ENCODE measurements around the gene P2RX3.

Gene P2RX3

DNA sequence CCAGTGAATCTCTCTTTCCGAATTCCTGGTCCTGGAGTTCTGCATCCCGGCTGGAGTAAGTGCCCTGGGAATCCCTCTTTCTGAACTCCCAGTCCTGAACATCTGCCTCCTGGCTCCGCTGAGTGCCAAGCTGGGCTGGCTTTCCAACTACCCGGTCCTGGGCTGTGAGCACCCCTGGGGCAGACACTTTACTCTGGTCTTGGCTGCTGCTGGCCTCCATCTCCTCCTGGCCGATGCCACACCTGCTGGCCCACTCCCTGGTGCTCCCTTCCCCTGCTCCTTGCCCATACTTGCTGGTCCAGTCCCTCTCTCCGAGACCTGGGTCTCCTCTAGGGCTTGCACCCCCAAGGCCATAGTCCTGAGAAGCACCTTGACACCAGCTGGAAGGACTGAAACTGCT lies 28.1 kb upstream of the P2RX3 start:
- no peak for DNase-seq (ENCODE audit: low read depth)

GRCh38 chr11:57310630-57311086 lies 27.5 kb upstream of the P2RX3 start:
- DNase-seq (ENCODE audit: low read depth) = no peak

GRCh38 chr11:57311109-57311936 lies 26.8 kb upstream of the P2RX3 start:
- peak; percentile 92 for DNase-seq (ENCODE audit: low read depth)

- no peak for DNase-seq (ENCODE audit: low read depth)
Observed at GRCh38 chr11:57312511-57313021, 25.6 kb upstream of the P2RX3 start.

DNA sequence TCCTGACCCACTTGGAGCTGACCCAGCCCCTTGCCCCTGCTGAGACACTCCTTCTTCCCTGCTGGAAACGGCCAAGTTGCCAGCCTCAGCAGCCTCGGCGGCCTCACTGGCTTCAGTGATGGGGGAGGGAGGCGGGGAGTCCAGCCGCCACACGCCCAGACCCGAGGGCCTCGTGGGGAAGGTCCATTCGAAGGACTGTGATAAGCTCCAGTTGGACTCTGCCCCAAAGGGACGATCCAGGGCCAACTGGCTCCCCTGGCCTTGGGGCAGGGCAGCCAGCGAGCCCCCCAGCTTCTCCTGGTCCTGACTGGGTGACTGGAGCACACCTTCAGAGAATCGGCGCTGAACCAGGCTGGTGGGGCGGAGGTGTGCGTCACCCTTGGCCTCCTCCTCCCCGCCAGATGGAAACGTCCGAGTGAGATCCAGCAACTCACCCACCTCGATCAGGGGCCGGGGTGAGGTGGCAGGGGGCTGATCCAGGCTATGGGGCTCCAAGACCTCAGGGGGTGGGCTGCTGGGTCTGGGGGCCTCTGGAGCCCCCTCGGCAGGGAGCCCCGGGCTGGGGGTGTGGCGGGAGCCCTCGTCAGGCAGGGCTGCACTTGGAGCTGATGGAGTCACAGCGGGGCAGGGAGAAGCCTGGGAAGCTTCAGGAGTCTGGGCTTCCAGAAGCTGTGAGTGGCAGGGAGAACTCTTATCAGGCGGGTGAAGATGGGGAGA lies 24.9 kb upstream of the P2RX3 start:
- no peak for DNase-seq (ENCODE audit: low read depth)

DNA sequence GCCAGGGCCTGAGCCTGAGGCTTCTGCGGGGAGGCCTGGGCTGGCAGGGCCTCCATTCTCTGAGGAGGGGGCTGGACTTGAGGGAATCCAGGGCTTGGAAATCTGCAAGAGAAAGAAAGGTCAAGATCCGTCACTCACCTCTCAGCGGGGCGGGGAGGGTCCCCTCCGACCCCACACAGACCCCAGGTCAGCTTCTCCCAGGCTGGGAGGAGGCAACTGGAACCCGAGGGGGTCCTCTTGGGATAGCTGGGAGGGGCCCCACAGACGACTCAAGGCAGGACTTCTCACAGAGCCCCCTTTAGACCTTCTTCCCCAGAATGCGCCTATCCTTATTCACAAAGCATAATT lies 24.4 kb upstream of the P2RX3 start:
- DNase-seq (ENCODE audit: low read depth) = no peak

DNA sequence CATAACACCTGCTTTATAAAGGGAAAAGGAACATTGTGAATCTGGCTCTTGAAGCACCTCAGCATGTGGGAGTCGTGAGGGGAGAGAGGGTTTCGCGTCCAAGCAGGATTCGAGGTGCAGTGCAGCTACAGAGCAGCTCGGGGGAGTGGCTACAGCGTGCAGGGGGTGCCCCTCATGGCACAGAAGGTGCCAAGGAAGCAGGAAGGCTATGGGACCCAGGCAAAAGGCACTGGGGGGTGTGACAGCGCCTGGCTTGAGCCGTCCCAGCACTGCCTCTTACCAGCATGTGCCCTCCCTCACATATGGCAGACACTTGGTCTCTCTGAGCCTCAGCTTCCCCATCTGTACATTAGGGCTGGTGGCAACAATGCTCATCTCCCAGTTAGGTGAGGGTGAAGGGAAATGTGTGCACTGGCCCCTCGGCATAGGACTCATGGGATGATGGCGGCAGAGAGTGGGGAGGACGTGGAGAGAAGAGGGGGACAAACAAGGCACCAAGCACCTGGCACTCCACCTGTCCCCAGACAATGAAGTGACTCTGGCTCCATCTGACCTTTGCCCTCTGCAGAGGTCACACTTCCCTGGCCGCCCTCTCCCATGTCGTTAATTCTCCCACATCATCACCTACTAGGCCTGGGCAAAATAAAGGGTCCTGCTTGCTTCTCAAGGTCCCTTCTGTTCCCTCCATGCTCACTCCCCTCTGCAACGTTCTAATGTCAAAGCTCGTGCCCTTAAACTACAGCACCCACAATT lies 23.8 kb upstream of the P2RX3 start:
- no peak for DNase-seq (ENCODE audit: low read depth)

DNA sequence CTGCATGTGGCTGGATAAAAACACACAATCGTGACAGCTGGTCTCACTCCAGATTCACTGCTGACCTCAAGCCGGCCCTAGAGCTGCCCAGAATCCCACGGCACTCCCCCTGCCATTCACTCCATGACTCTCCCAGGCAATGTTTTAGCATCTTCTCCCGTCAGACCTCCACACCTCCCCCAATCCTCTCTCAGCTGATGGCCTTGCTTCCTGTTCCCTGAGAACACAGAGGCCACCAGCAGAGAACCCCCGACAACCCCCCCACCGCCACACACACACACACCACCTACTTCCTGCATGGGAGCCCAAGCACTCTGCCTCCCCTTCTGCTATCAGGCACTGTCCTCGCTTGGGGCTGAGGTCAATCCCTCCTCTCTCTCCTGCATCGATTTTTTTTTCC lies 22.7 kb upstream of the P2RX3 start:
- DNase-seq (ENCODE audit: low read depth) = no peak

GRCh38 chr11:57316017-57316416 lies 22.1 kb upstream of the P2RX3 start:
- no peak for DNase-seq (ENCODE audit: low read depth)

DNA sequence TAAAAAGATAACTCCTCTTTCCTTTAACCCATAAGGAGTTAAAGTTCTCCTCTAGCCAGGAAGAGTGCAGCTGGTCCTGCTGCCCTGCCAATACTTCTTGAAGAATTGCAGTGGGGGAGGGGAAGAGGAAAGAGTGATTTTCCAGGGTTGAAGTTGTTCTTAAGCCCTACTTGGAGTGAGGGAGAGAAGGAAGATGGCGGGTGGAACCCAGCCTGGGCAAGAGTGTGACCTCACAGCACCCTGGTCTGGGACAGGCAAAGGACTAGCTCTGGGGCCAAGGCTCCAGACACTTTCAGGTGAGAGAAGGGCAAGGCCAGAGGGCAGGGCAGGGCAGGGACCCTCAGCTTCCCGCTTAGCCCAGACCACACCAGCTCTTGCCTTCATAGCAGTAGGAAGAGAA lies 20.0 kb upstream of the P2RX3 start:
- DNase-seq (ENCODE audit: low read depth) = no peak

GRCh38 chr11:57320067-57320718 lies 18.0 kb upstream of the P2RX3 start:
- no peak for DNase-seq (ENCODE audit: low read depth)

- DNase-seq (ENCODE audit: low read depth) = no peak
Observed at GRCh38 chr11:57320719-57321387, 17.3 kb upstream of the P2RX3 start.

GRCh38 chr11:57321388-57322255 lies 16.5 kb upstream of the P2RX3 start:
- no peak for DNase-seq (ENCODE audit: low read depth)

DNA sequence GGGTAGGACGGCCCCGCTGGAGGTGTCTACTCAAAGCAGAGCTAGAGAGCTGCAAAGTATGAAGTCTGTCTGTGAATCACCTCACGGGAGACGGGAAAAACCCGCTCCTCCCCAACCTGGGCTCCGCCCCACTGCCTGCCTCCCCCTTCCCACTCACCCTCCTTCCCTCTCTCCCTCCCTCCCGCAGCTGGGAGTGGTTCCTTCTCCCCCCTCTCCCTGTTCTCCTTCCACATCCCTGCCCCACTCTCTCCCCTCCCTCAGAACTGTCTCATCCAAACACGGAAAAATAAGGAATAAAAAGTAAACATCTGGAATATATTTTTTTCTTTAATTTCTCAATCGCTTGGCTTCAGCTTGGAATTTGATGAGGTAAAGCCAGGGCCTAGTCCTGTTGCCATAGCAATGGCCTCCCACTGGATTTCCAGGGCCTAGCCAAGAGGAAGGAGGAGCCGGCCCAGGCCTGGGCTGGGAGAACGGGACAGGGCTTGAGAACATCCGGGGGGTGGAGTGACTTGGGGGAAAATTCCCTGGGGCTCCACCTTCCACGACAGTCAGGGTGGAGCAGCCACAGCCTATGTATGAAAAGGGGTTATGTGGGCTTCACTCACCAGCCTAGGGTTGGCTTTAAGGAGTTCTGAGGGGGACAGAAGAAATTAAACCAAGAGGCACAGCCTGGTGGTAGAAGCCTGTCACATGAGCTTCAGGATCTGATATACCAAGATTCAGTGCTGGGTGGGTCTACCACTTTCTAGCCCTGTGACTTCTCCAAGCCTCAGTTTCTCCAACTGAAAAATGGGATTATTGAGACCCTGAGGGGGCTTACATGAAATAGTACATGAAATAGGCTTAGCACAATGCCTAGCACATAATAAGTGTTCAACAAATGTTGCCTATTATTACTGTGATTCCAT lies 15.6 kb upstream of the P2RX3 start:
- DNase-seq (ENCODE audit: low read depth) = peak; percentile 77

DNA sequence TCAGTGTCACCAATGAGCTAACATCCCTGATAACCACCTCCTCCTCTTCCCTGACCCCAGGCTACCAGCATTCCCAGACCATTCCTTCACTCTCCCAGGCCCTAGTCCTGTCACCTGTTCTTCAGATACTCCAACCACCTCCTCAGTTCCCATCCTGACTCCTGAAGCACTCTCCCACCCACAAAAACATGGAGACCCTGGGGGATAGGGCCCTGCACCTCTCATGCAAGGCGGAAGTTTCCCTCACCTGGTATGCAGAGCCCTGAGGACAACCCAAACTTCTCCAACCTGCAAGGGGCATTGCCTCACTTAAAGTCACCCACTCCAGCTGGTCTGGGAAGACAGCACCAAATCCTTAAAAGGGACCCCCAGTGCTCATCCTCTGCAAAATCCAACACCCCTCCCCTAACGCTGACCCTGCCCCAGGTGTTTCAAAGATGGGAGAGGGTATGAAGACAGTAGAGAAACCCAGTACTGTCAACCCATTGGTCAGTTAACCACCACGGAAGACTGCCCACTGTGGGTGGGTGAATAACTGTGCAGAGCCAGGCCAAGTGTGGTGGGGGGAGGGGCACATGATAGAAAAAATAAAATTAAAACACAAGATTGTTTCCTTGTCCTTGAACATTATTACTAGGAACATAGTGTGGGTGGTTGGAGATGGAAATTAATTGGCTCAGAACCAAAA lies 14.8 kb upstream of the P2RX3 start:
- DNase-seq (ENCODE audit: low read depth) = no peak

GRCh38 chr11:57323855-57324153 lies 14.3 kb upstream of the P2RX3 start:
- no peak for DNase-seq (ENCODE audit: low read depth)

DNA sequence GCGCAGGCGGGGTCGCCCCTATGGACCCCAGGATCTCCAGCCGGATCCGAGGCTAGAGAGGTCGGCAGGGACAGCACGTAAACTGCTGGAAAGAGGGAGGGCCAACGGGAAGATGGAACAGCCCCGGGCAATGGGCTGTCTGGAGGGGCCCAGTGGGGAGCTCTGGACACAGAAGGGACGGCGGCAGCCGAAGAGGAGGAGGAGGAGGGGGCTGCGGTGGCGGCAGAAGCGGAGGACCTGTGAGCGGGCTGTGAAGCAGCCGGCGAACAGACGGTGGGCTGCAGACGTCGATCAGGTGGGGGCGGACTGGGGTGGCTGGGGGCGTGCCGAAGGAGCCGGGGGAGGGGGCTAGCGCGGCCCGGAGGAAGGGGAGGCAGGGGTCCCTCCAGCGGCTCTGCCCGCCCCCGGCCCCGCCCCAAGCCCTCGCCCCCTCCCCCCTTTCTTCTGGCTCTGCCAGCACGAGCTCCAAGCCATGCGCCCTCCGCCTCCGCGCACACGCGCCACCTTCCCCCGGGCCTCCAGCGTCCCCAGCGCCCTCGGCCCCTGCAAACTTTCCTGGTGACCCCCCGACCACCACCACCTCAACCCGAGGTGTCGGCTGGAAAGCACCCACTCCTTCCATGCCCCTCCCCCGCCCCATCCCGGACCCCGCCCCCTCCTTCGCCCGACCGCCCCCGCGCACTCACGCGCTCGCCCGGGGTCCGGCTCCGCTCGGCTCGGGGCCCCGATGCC lies 13.8 kb upstream of the P2RX3 start:
- no peak for DNase-seq (ENCODE audit: low read depth)
